OCI-LY7 (cell line): Measurements from ENCODE around the gene MYCBPAP. TPM values are rescaled to one million over a fixed set of nuclear protein-coding genes. Genes with fewer than 3 reads are reported as not detected.

ENCODE experiments used
- BruUV-seq: library from RNA; stranded (reverse); fragments of 400-500 nt; replicated peaks from 2 replicates; lab custom pipeline; 2021; lab: Mats Ljungman, UMichigan
- CTCF ChIA-PET: fragments of 300-600 bp; sonication (Branson Sonifier 250); formaldehyde crosslinking; loops from one replicate; lab custom pipeline; 2022; ENCODE audit warnings: antibody characterized with exemption; ENCODE audit not compliant: unreplicated experiment; lab: Charles Lee
- POLR2A ChIA-PET: fragments of 300-600 bp; sonication (Branson Sonifier 250); formaldehyde crosslinking; loops from one replicate; lab custom pipeline; 2022; ENCODE audit warnings: antibody characterized with exemption; lab: Charles Lee
- DNase-seq: peaks from one replicate; pipeline ENCODE4 v3.0.0-alpha.2; 2015; ENCODE audit warnings: low spot score
- H2AFZ ChIP-seq: fragments of 200-600 bp; sonication (generic), shearing (Covaris generic); 2 replicates; pipeline ENCODE4 v1.6.1; 2014; ENCODE audit warnings: mild to moderate bottlenecking, antibody characterized with exemption, low read length, moderate library complexity
- H3K27ac ChIP-seq: fragments of 200-600 bp; sonication (generic); 2 replicates; pipeline ENCODE4 v1.5.1; 2014; ENCODE audit warnings: mixed run types, low read depth, mild to moderate bottlenecking, moderate library complexity, low read length, inconsistent platforms; ENCODE audit not compliant: poor library complexity, severe bottlenecking
- H3K36me3 ChIP-seq: fragments of 200-600 bp; sonication (generic); 2 replicates; pipeline ENCODE4 v1.6.1; 2014; ENCODE audit warnings: mild to moderate bottlenecking, antibody characterized with exemption, low read length, moderate library complexity, mixed read lengths; ENCODE audit not compliant: insufficient read depth
- H3K4me1 ChIP-seq: fragments of 200-600 bp; sonication (generic); 2 replicates; pipeline ENCODE4 v1.5.1; 2014; ENCODE audit warnings: mild to moderate bottlenecking, low read length; ENCODE audit not compliant: insufficient read depth, poor library complexity, severe bottlenecking
- H3K4me2 ChIP-seq: fragments of 200-600 bp; sonication (generic); 2 replicates; pipeline ENCODE4 v1.6.1; 2014; ENCODE audit warnings: mild to moderate bottlenecking, low read length
- H3K4me3 ChIP-seq: fragments of 200-600 bp; sonication (generic); 2 replicates; pipeline ENCODE4 v1.5.1; 2014; ENCODE audit warnings: mild to moderate bottlenecking, low read depth, low read length; ENCODE audit not compliant: poor library complexity, severe bottlenecking
- H3K79me2 ChIP-seq: fragments of 200-600 bp; sonication (generic); 2 replicates; pipeline ENCODE4 v1.6.1; 2016; ENCODE audit warnings: low read depth, mild to moderate bottlenecking, low read length, moderate library complexity, mixed read lengths; ENCODE audit not compliant: insufficient read depth
- H3K9me2 ChIP-seq: fragments of 200-600 bp; sonication (generic); 2 replicates; pipeline ENCODE4 v1.6.1; 2016; ENCODE audit warnings: mild to moderate bottlenecking, low read length, mixed read lengths; ENCODE audit not compliant: insufficient read depth
- H3K9me3 ChIP-seq: fragments of 200-600 bp; sonication (generic); 2 replicates; pipeline ENCODE4 v1.6.1; 2014; ENCODE audit warnings: mild to moderate bottlenecking, mixed run types, low read length, mixed read lengths
- H4K20me1 ChIP-seq: fragments of 200-600 bp; sonication (generic); 2 replicates; pipeline ENCODE4 v1.6.1; 2014; ENCODE audit warnings: mild to moderate bottlenecking, antibody characterized with exemption, low read length, moderate library complexity, mixed read lengths; ENCODE audit not compliant: insufficient read depth
- EZH2phosphoT487 ChIP-seq: fragments of 200-600 bp; sonication (generic); IDR thresholded peaks from 2 replicates; pipeline ENCODE4 v1.6.1; 2018; ENCODE audit warnings: low read depth, borderline replicate concordance, mild to moderate bottlenecking, mixed run types, antibody characterized with exemption, low read length, moderate library complexity, mixed read lengths
- intact Hi-C: fragments of 100-400 bp; cut with micrococcal nuclease; formaldehyde crosslinking; loops from one replicate; pipeline ENCODE4 v1.10.0; 2022; ENCODE audit not compliant: unreplicated experiment
- total RNA-seq, 2 experiments: library from RNA; depleted of rRNA in 1 of 2; stranded (reverse); fragments of >200 nt in 1 of 2; shearing (Covaris generic) in 1 of 2; gene quantifications; 2 replicates each; pipeline ENCODE4 v1.2.3, GENCODE V29; 2014 to 2022
- TF ChIP-seq, protein P1 (sequence below): fragments of 200-600 bp; sonication (generic); conservative IDR thresholded peaks from 2 replicates; pipeline ENCODE4 v1.5.1; 2014; ENCODE audit warnings: mild to moderate bottlenecking, antibody characterized with exemption, low read length, moderate library complexity, mixed read lengths

Gene MYCBPAP
- total RNA-seq, 2 experiments from 2014 or later, result 5.0 to 6.8 TPM

GRCh38 chr17:50517504-50518383, 9.5 kb downstream of the MYCBPAP start:
- H3K4me3 ChIP-seq, result no peak overlapping the region
- no peak overlapping the region for H3K27ac ChIP-seq
- H3K79me2 ChIP-seq, result no peaks in the 10 kb centered on the region
- DNase-seq, result no peak
- TF ChIP-seq, protein P1, sequence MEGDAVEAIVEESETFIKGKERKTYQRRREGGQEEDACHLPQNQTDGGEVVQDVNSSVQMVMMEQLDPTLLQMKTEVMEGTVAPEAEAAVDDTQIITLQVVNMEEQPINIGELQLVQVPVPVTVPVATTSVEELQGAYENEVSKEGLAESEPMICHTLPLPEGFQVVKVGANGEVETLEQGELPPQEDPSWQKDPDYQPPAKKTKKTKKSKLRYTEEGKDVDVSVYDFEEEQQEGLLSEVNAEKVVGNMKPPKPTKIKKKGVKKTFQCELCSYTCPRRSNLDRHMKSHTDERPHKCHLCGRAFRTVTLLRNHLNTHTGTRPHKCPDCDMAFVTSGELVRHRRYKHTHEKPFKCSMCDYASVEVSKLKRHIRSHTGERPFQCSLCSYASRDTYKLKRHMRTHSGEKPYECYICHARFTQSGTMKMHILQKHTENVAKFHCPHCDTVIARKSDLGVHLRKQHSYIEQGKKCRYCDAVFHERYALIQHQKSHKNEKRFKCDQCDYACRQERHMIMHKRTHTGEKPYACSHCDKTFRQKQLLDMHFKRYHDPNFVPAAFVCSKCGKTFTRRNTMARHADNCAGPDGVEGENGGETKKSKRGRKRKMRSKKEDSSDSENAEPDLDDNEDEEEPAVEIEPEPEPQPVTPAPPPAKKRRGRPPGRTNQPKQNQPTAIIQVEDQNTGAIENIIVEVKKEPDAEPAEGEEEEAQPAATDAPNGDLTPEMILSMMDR, result no peak
- TF ChIP-seq EZH2phosphoT487, result no peak
- no peaks in the 10 kb centered on the region for H3K36me3 ChIP-seq
- H3K4me2 ChIP-seq, result no peak overlapping the region
- no peaks in the 10 kb centered on the region for H3K9me2 ChIP-seq
- H2AFZ ChIP-seq, result no peak overlapping the region
- intact Hi-C loops, result no loop called here
- H3K9me3 ChIP-seq, result no peaks in the 10 kb centered on the region
- ChIA-PET POLR2A (interaction anchor here (1.3 kb wide), 1 partner anchor 13 kb away, joined by 3 read pairs; no protein-coding TSS in a partner anchor), CTCF (no interaction called here)
- H3K4me1 ChIP-seq, result no peaks in the 10 kb centered on the region
- BruUV-seq, result no TSS peak
- H4K20me1 ChIP-seq, result no peaks in the 10 kb centered on the region

DNA sequence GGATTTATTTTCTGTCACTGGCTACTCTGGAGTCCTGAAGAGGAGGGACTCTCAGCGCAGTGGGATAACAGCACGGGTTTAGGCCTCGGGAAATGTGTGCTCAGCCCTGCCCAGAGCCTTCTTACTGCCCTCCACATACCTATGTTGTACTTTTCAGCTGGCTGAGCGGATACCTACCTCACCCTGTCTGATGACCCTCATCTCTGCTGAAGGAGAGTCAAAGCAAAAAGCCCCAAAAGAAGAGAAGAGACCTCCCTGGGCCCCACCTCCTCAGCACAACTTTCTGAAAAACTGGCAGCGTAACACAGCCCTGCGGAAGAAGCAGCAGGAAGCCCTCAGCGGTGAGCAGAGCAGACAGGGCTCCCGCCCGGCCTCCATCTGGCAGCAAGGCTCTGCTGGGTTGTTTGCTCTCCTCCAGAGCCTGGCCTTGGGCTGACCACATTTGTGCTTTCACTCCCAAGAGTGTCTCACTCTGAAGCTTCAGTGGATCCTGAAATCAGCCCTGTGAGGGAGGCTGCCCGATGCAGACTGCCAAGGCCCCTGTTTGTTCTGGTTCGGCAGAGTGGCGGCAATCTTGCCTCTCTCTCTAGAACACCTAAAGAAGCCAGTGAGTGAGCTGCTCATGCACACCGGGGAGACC, 10.3 kb downstream of the MYCBPAP start:
- H2AFZ ChIP-seq, result no peak overlapping the region
- CTCF ChIA-PET, result no interaction called here
- BruUV-seq, result no TSS peak

More for the DNA sequence above, 10.3 kb downstream of the MYCBPAP start:
- Histone ChIP-seq H4K20me1 (no peaks in the 10 kb centered on the region), H3K4me2 (no peak overlapping the region), H3K36me3 (no peaks in the 10 kb centered on the region), H3K9me2 (no peaks in the 10 kb centered on the region), H3K4me1 (no peaks in the 10 kb centered on the region), H3K27ac (no peak overlapping the region), H3K79me2 (no peaks in the 10 kb centered on the region), H3K9me3 (no peaks in the 10 kb centered on the region), H3K4me3 (no peak overlapping the region)
- no peak for TF ChIP-seq EZH2phosphoT487
- TF ChIP-seq, protein P1, result no peak
- no peak for DNase-seq
- POLR2A ChIA-PET, result interaction anchor here (1.3 kb wide), 1 partner anchor 14 kb away, joined by 3 read pairs; no protein-coding TSS in a partner anchor
- intact Hi-C loops, result no loop called here
